H1 (cell line): ENCODE results near the gene TMEM45B. TPM values are rescaled to one million over a fixed set of nuclear protein-coding genes. Genes with fewer than 3 reads are reported as not detected.

ENCODE experiments used
- CTCF ChIA-PET: fragments of 300-600 bp; sonication (Branson Sonifier 250); formaldehyde crosslinking; loops from one replicate; lab custom pipeline; 2021; ENCODE audit not compliant: partially characterized antibody; lab: Charles Lee
- POLR2A ChIA-PET: fragments of 300-600 bp; sonication (Branson Sonifier 250); formaldehyde crosslinking; loops from one replicate; lab custom pipeline; 2021; ENCODE audit warnings: inconsistent platforms; ENCODE audit not compliant: partially characterized antibody; lab: Charles Lee
- DNase-seq, 2 experiments: peaks; one replicate each; pipeline versions ENCODE4 v3.0.0 to v3.0.0-alpha.2; 2010 to 2022; ENCODE audit warnings: low spot score in 2 of 2, low read depth in 1 of 2, mixed read lengths in 1 of 2
- FAIRE-seq: peaks from 2 replicates; lab custom pipeline; 2011; peaks lifted over from hg19 to GRCh38; lab: Jason Lieb, UNC
- H2AFZ ChIP-seq: 2 replicates; pipeline ENCODE4 v1.8.1; 2012; ENCODE audit warnings: low read length, inconsistent platforms
- H2AK5ac ChIP-seq: 2 replicates; pipeline ENCODE4 v1.6.1; 2013; ENCODE audit warnings: low read depth, low read length
- H2BK120ac ChIP-seq: replicated peaks from 2 replicates; pipeline ENCODE3; 2013; ENCODE audit warnings: low read depth, low read length, inconsistent platforms
- H2BK12ac ChIP-seq: 2 replicates; pipeline ENCODE4 v1.6.1; 2013; ENCODE audit warnings: low read depth, low read length
- H2BK15ac ChIP-seq: 2 replicates; pipeline ENCODE4 v1.6.1; 2013; ENCODE audit warnings: low read length
- H2BK20ac ChIP-seq: 2 replicates; pipeline ENCODE4 v1.6.1; 2013; ENCODE audit warnings: low read length
- H2BK5ac ChIP-seq: 2 replicates; pipeline ENCODE4 v1.6.1; 2013; ENCODE audit warnings: low read depth, low read length
- H3K14ac ChIP-seq: 2 replicates; pipeline ENCODE4 v1.6.1; 2013; ENCODE audit warnings: inconsistent platforms; ENCODE audit not compliant: insufficient read length
- H3K18ac ChIP-seq: 2 replicates; pipeline ENCODE4 v1.6.1; 2013; ENCODE audit warnings: low read length; ENCODE audit errors: extremely low read depth
- H3K23ac ChIP-seq: 2 replicates; pipeline ENCODE4 v1.6.1; 2013; ENCODE audit warnings: inconsistent platforms; ENCODE audit not compliant: insufficient read length
- H3K23me2 ChIP-seq: 2 replicates; pipeline ENCODE4 v1.6.1; 2013; ENCODE audit warnings: low read depth, low read length
- H3K27ac ChIP-seq: 2 replicates; pipeline ENCODE4 v1.6.1; 2011; ENCODE audit warnings: low read depth, low read length, inconsistent platforms
- H3K27me3 ChIP-seq, 4 experiments: replicated peaks in 1 of 4; 1 replicate in 1 of 4; 2 replicates in 3 of 4; pipeline versions ENCODE4 v1.6.1 to v1.8.1; 2011 to 2013; ENCODE audit warnings: low read length in 3 of 4, mild to moderate bottlenecking in 3 of 4, inconsistent platforms in 2 of 4, mixed read lengths in 2 of 4, moderate library complexity in 1 of 4; ENCODE audit not compliant: control insufficient read depth in 3 of 4, insufficient read depth in 3 of 4; ENCODE audit errors: extremely low read depth in 1 of 4
- H3K36me3 ChIP-seq, 4 experiments: 2 replicates each; pipeline versions ENCODE4 v1.6.1 to v1.8.1; 2011 to 2013; ENCODE audit warnings: mild to moderate bottlenecking in 4 of 4, low read length in 3 of 4, moderate library complexity in 2 of 4, control low read depth in 1 of 4, inconsistent platforms in 1 of 4; ENCODE audit not compliant: insufficient read depth in 4 of 4, control insufficient read depth in 2 of 4
- H3K4ac ChIP-seq: replicated peaks from 2 replicates; pipeline ENCODE3; 2013; ENCODE audit warnings: low read length, low read depth, mixed read lengths, inconsistent platforms; ENCODE audit not compliant: insufficient read length
- H3K4me1 ChIP-seq, 4 experiments: replicated peaks in 1 of 4; 1 replicate in 1 of 4; 2 replicates in 3 of 4; pipeline versions ENCODE4 v1.6.1 to v1.8.1; 2011 to 2013; ENCODE audit warnings: low read length in 3 of 4, inconsistent platforms in 2 of 4, mixed read lengths in 1 of 4; ENCODE audit not compliant: insufficient read depth in 4 of 4, control insufficient read depth in 3 of 4
- H3K4me2 ChIP-seq, 2 experiments: 2 replicates each; pipeline versions ENCODE4 v1.6.1 to v1.8.1; 2011 to 2013; ENCODE audit warnings: low read depth in 2 of 2, low read length in 2 of 2, control low read depth in 1 of 2, inconsistent platforms in 1 of 2, mild to moderate bottlenecking in 1 of 2; ENCODE audit not compliant: insufficient read depth in 1 of 2
- H3K4me3 ChIP-seq, 4 experiments: fragments of 200-600, 300-600 bp in 1 of 4; sonication (generic), shearing (Covaris generic), sonication (Bioruptor Twin) in 1 of 4; 2 replicates each; pipeline versions ENCODE4 v1.5.1 to v1.8.1; 2011 to 2016; ENCODE audit warnings: low read length in 4 of 4, low read depth in 3 of 4, control low read depth in 2 of 4, inconsistent platforms in 2 of 4, mild to moderate bottlenecking in 2 of 4, mixed read lengths in 1 of 4, moderate library complexity in 1 of 4; ENCODE audit not compliant: insufficient read depth in 2 of 4; ENCODE audit errors: extremely low read depth in 1 of 4
- H3K56ac ChIP-seq: replicated peaks from 2 replicates; pipeline ENCODE3; 2013; ENCODE audit warnings: low read depth, mild to moderate bottlenecking, mixed read lengths, low read length, inconsistent platforms; ENCODE audit not compliant: insufficient read length
- H3K79me1 ChIP-seq: 2 replicates; pipeline ENCODE4 v1.6.1; 2013; ENCODE audit warnings: low read depth, low read length, control low read depth
- H3K79me2 ChIP-seq, 2 experiments: 2 replicates each; pipeline versions ENCODE4 v1.6.1 to v1.8.1; 2012 to 2013; ENCODE audit warnings: low read length in 2 of 2, mild to moderate bottlenecking in 2 of 2, inconsistent platforms in 1 of 2; ENCODE audit not compliant: insufficient read depth in 2 of 2, control insufficient read depth in 1 of 2
- H3K9ac ChIP-seq, 4 experiments: replicated peaks in 1 of 4; 1 replicate in 1 of 4; 2 replicates in 3 of 4; pipeline versions ENCODE4 v1.6.1 to v1.8.1; 2011 to 2013; ENCODE audit warnings: low read depth in 3 of 4, low read length in 3 of 4, control low read depth in 2 of 4, mild to moderate bottlenecking in 2 of 4, moderate library complexity in 2 of 4, inconsistent platforms in 1 of 4; ENCODE audit errors: extremely low read depth in 1 of 4
- H3K9me3 ChIP-seq, 2 experiments: 2 replicates each; pipeline versions ENCODE4 v1.6.1 to v1.8.1; 2012 to 2013; ENCODE audit warnings: mild to moderate bottlenecking in 2 of 2, moderate library complexity in 2 of 2, control low read depth in 1 of 2, inconsistent platforms in 1 of 2, low read depth in 1 of 2, low read length in 1 of 2, mixed read lengths in 1 of 2; ENCODE audit not compliant: insufficient read depth in 2 of 2
- H4K20me1 ChIP-seq, 2 experiments: replicated peaks in 1 of 2; 2 replicates each; pipeline versions ENCODE3 to v1.8.1; 2011 to 2013; ENCODE audit warnings: inconsistent platforms in 2 of 2, low read length in 2 of 2, mild to moderate bottlenecking in 1 of 2; ENCODE audit not compliant: insufficient read depth in 2 of 2, control insufficient read depth in 1 of 2
- H4K5ac ChIP-seq: 2 replicates; pipeline ENCODE4 v1.6.1; 2013; ENCODE audit warnings: low read length, low read depth, mixed read lengths, inconsistent platforms; ENCODE audit not compliant: insufficient read length
- H4K8ac ChIP-seq: 2 replicates; pipeline ENCODE4 v1.8.0; 2013; ENCODE audit warnings: mild to moderate bottlenecking, moderate library complexity, low read length, inconsistent platforms; ENCODE audit not compliant: insufficient read depth; ENCODE audit errors: extremely low read depth
- H4K91ac ChIP-seq: replicated peaks from 2 replicates; pipeline ENCODE3; 2013; ENCODE audit warnings: low read length, mixed read lengths, inconsistent platforms; ENCODE audit not compliant: insufficient read length
- ATF3 ChIP-seq: IDR thresholded peaks from 2 replicates; pipeline ENCODE4 v1.6.1; 2011; ENCODE audit warnings: low read depth, mild to moderate bottlenecking, low read length; ENCODE audit not compliant: insufficient read depth
- BACH1 ChIP-seq: IDR thresholded peaks from 2 replicates; pipeline ENCODE4 v1.6.1; 2012; ENCODE audit warnings: low read length, improper control_type of control experiment
- CBX8 ChIP-seq: fragments of 300-800, 300-1000 bp; sonication (generic); IDR thresholded peaks from 2 replicates; pipeline ENCODE4 v1.7.1; 2016; ENCODE audit warnings: low read depth, low read length, borderline replicate concordance
- CHD1 ChIP-seq: IDR thresholded peaks from 2 replicates; pipeline ENCODE4 v1.6.1; 2012; ENCODE audit warnings: low read depth, low read length, improper control_type of control experiment
- SP1 ChIP-seq: IDR thresholded peaks from 2 replicates; pipeline ENCODE4 v1.6.1; 2011; ENCODE audit warnings: low read depth, low read length
- WGBS, 2 experiments: shearing (Covaris generic) in 1 of 2; methylation state at CpG; one replicate each; pipeline versions ENCODE4 v1.1.6 to v1.1.7; 2013 to 2015; ENCODE audit warnings: low lambda C conversion rate in 2 of 2, mixed read lengths in 2 of 2, inconsistent platforms in 1 of 2, low coverage in 1 of 2, missing lambda C conversion rate in 1 of 2; ENCODE audit not compliant: insufficient replicate concordance in 2 of 2, insufficient coverage in 1 of 2, insufficient read length in 1 of 2; ENCODE audit errors: extremely low coverage in 1 of 2, missing lambda C conversion rate in 1 of 2; 5-methylcytosine and 5-hydroxymethylcytosine counted together
- polyA plus RNA-seq, 7 experiments: library from polyadenylated mRNA; depleted of rRNA in 3 of 7; stranded (reverse) in 5 of 7; unstranded in 2 of 7; fragments of >200 nt in 5 of 7; fragments of 200-250 nt in 2 of 7; gene quantifications; 1 replicate in 5 of 7; 2 replicates in 1 of 7; 4 replicates in 1 of 7; pipeline versions ENCODE4 v1.2.1 to v1.2.3, GENCODE V29; 2011 to 2013; ENCODE audit warnings: missing spikeins in 2 of 7, mixed read lengths in 2 of 7
- total RNA-seq: library from RNA; stranded (reverse); fragmentation: NEBNext Ultra II Directional; extraction: Animal tissue kit (Norgen Biotek cat#: 25700); gene quantifications from 2 replicates; pipeline ENCODE4 v1.2.1, GENCODE V29; 2021

Gene TMEM45B
- total and polyA plus RNA-seq, 2 of the 8 experiments (the other 6 are each of a cell fraction or from before 2014, with no cell fraction given), result 0.23 TPM; not detected in 1

DNA sequence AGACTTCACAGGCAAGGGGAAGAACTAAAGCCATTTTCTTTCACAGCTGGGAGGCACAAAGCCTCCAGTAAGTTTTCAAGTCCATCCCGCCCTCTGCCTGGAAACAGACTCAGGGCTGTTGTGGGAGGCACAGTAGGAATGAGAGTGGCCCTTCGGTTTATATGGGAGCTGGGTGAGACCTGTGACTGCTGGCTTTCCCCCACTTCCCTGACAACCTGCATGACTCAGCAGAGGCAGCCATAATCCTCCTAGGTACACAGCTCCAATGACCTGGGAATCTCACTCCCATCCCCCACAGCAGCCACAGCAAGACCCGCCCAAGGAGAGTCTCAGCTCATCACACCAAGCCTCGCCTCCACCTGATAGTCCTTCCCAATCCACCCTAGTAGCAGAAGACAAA, 12.1 kb upstream of the TMEM45B start:
- peak overlapping the region; percentile 85 for H2AFZ ChIP-seq
- H3K14ac ChIP-seq, result no peak overlapping the region
- POLR2A ChIA-PET, result no interaction called here
- no peaks in the 10 kb centered on the region for H3K79me2 ChIP-seq
- no peak for DNase-seq
- H2BK20ac ChIP-seq, result no peak overlapping the region
- no peak overlapping the region for H3K56ac ChIP-seq
- FAIRE-seq, result no peak
- H3K4ac ChIP-seq, result no peak overlapping the region
- H3K9me3 ChIP-seq, result peaks cover 0 to 5% of the 10 kb centered on the region in 2 experiments; a peak in 1 of 4 replicates
- no peak overlapping the region for H3K18ac ChIP-seq
- no peak overlapping the region for H3K27ac ChIP-seq
- no peak for TF ChIP-seq CBX8
- TF ChIP-seq ATF3, result no peak
- TF ChIP-seq BACH1, result peak; percentile 29; the same call in 1 of the 2 replicates
- no peak for TF ChIP-seq SP1
- no peak for TF ChIP-seq CHD1
- TF ChIP-seq, all 59 proteins: peak for 1
- Histone ChIP-seq H4K5ac (no peak overlapping the region), H3K9ac (no peak overlapping the region), H4K8ac (no peak overlapping the region), H2BK5ac (no peak overlapping the region), H3K36me3 (no peaks in the 10 kb centered on the region), H3K4me2 (no peak overlapping the region), H3K23me2 (no peaks in the 10 kb centered on the region), H3K23ac (no peak overlapping the region), H3K4me1 (no peaks in the 10 kb centered on the region; a peak in 1 of 7 replicates), H2AK5ac (no peak overlapping the region), H2BK12ac (no peak overlapping the region), H3K4me3 (no peak overlapping the region), H4K91ac (no peak overlapping the region), H2BK120ac (no peak overlapping the region), H3K79me1 (no peaks in the 10 kb centered on the region), H4K20me1 (no peaks in the 10 kb centered on the region), H2BK15ac (no peak overlapping the region), H3K27me3 (no peaks in the 10 kb centered on the region)
- 92% methylated on average over 4 of the region's 4 CpGs; no CpG with 5 or more reads in 1 of the 2 experiments for WGBS, 2 experiments
- CTCF ChIA-PET, result interaction anchor here (1.0 kb wide), 1 partner anchor 18 kb away, joined by 3 read pairs; no protein-coding TSS in a partner anchor
